ENCODE measurements around the gene HSPB6.

Gene HSPB6

DNA sequence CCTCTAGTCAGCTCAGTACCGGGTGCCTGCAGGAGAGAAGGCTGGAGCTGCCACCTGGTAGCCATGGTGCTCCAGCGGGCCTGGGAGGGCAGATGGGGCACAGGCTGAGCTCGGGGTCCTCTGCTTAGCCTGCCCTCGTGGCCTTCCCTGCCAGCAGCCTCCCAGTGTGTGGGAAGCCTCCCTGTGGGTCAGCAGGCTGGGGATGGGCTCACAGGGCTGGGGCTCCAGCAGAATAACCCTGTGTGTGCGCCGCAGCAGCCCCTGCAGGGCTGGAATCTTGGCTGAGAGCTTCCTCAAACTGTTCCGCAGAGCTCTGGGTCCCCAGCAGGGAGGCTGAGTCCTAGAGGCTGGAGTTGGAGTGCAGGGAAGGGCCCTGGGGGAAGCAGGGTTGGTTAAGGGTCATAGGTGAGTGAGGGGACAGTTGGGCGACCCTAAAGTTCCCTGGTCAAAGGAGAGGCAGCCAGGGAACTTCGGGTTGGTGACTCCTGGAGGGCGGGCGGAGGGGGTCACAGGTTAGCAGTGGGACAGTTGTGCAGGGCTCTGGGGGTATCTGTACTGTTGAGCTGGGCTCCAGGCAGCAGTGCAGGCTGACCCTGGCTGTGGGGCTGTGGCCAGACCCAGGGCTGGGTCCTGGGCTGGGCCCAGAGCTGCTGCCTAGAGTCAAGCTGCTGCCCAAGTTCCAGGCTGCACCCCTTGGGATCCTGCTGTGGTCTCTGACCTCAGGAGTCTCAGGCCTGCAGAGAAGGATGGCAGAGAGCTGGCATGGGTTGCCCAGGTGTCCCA lies 32.6 kb upstream of the HSPB6 start:
- Histone ChIP-seq H2AFZ (ENCODE audit: low read length) (no peak overlapping the region), H3K36me3 (ENCODE audit: insufficient read depth, low read length) (no peaks in the 10 kb centered on the region; the same call in 1 of the 2 replicates), H3K27me3 (ENCODE audit: insufficient read depth, low read length, poor library complexity, severe bottlenecking) (no peaks in the 10 kb centered on the region), H3K9me3 (ENCODE audit: insufficient read depth, low read depth, low read length) (no peaks in the 10 kb centered on the region), H3K9ac (ENCODE audit: low read depth, low read length, poor library complexity, severe bottlenecking) (no peak overlapping the region), H3K4me3 (ENCODE audit: low read length, poor library complexity, severe bottlenecking) (no peak overlapping the region), H3K4me1 (ENCODE audit: insufficient read depth, low read length, poor library complexity, severe bottlenecking) (no peaks in the 10 kb centered on the region), H3K79me2 (ENCODE audit: insufficient read depth, low read length) (no peaks in the 10 kb centered on the region), H4K20me1 (ENCODE audit: insufficient read depth, low read length, poor library complexity, severe bottlenecking) (peaks cover 3% of the 10 kb centered on the region), H3K4me2 (ENCODE audit: low read depth, low read length, poor library complexity, severe bottlenecking) (no peak overlapping the region), H3K9me2 (replicated peaks; ENCODE audit: low read depth, low read length) (no peaks in the 10 kb centered on the region), H3F3A (ENCODE audit: low read depth) (no peaks in the 10 kb centered on the region)
- TF ChIP-seq EZH2phosphoT487 (IDR thresholded peaks at IDR 0.05; ENCODE audit: borderline replicate concordance): no peak
- TF ChIP-seq, protein P1, sequence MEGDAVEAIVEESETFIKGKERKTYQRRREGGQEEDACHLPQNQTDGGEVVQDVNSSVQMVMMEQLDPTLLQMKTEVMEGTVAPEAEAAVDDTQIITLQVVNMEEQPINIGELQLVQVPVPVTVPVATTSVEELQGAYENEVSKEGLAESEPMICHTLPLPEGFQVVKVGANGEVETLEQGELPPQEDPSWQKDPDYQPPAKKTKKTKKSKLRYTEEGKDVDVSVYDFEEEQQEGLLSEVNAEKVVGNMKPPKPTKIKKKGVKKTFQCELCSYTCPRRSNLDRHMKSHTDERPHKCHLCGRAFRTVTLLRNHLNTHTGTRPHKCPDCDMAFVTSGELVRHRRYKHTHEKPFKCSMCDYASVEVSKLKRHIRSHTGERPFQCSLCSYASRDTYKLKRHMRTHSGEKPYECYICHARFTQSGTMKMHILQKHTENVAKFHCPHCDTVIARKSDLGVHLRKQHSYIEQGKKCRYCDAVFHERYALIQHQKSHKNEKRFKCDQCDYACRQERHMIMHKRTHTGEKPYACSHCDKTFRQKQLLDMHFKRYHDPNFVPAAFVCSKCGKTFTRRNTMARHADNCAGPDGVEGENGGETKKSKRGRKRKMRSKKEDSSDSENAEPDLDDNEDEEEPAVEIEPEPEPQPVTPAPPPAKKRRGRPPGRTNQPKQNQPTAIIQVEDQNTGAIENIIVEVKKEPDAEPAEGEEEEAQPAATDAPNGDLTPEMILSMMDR (conservative IDR thresholded peaks at IDR 0.05; ENCODE audit: low read length): no peak

DNA sequence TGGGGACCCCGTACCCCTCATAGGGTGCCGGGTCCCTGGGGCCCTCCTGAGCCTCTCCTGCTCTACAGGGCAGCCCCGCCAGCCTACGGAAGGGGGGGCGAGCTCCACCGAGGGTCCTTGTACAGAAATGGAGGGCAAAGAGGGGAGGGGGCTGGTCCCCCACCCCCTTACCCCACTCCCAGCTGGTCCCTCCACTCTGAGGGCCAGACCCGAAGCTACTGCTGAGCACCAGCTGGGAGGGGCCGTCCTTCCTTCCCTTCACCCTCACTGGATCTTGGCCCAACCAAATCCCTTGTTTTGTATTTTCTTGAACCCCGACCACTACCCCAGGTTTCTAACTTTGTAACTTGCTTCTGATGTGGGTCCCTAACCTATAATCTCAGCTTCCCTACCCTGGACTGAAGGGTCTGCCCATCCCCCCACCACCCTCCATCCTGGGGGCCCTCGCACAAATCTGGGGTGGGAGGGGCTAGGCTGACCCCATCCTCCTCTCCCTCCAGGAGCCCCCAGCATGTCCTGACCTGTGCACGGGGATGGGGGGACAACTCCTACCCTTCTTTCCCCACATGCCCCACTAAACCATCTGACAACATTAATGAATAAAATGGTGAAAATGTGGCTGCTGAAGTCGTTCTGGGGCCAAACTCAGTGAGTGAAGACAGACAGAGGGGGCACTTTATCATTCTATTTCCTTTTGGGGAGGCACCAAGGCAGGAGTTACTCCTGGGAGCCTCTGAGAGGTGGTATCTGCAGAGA lies 31.6 kb upstream of the HSPB6 start:
- Histone ChIP-seq H3K9me3 (ENCODE audit: insufficient read depth, low read depth, low read length) (no peaks in the 10 kb centered on the region), H3K27me3 (ENCODE audit: insufficient read depth, low read length, poor library complexity, severe bottlenecking) (no peaks in the 10 kb centered on the region), H2AFZ (ENCODE audit: low read length) (no peak overlapping the region), H3K9ac (ENCODE audit: low read depth, low read length, poor library complexity, severe bottlenecking) (no peak overlapping the region), H3F3A (ENCODE audit: low read depth) (no peaks in the 10 kb centered on the region), H3K4me2 (ENCODE audit: low read depth, low read length, poor library complexity, severe bottlenecking) (no peak overlapping the region), H3K79me2 (ENCODE audit: insufficient read depth, low read length) (no peaks in the 10 kb centered on the region), H3K36me3 (ENCODE audit: insufficient read depth, low read length) (no peaks in the 10 kb centered on the region; the same call in 1 of the 2 replicates), H4K20me1 (ENCODE audit: insufficient read depth, low read length, poor library complexity, severe bottlenecking) (peaks cover 3% of the 10 kb centered on the region), H3K4me3 (ENCODE audit: low read length, poor library complexity, severe bottlenecking) (no peak overlapping the region), H3K4me1 (ENCODE audit: insufficient read depth, low read length, poor library complexity, severe bottlenecking) (no peaks in the 10 kb centered on the region), H3K9me2 (replicated peaks; ENCODE audit: low read depth, low read length) (no peaks in the 10 kb centered on the region)
- TF ChIP-seq, protein P1 (conservative IDR thresholded peaks at IDR 0.05; ENCODE audit: low read length): no peak
- no peak for TF ChIP-seq EZH2phosphoT487 (IDR thresholded peaks at IDR 0.05; ENCODE audit: borderline replicate concordance)

DNA sequence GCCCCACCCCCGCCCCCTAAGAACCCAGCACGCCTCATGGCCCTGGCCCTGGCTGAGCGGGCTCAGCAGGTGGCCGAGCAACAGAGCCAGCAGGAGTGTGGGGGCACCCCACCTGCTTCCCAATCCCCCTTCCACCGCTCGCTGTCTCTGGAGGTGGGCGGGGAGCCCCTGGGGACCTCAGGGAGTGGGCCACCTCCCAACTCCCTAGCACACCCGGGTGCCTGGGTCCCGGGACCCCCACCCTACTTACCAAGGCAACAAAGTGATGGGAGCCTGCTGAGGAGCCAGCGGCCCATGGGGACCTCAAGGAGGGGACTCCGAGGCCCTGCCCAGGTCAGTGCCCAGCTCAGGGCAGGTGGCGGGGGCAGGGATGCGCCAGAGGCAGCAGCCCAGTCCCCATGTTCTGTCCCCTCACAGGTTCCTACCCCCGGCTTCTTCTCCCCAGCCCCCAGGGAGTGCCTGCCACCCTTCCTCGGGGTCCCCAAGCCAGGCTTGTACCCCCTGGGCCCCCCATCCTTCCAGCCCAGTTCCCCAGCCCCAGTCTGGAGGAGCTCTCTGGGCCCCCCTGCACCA lies 30.5 kb upstream of the HSPB6 start:
- Histone ChIP-seq H3K4me3 (ENCODE audit: low read length, poor library complexity, severe bottlenecking) (no peak overlapping the region), H3K27me3 (ENCODE audit: insufficient read depth, low read length, poor library complexity, severe bottlenecking) (no peaks in the 10 kb centered on the region), H3F3A (ENCODE audit: low read depth) (no peaks in the 10 kb centered on the region), H3K4me2 (ENCODE audit: low read depth, low read length, poor library complexity, severe bottlenecking) (no peak overlapping the region), H3K36me3 (ENCODE audit: insufficient read depth, low read length) (peaks cover 5% of the 10 kb centered on the region; the same call in 1 of the 2 replicates), H3K4me1 (ENCODE audit: insufficient read depth, low read length, poor library complexity, severe bottlenecking) (no peaks in the 10 kb centered on the region), H4K20me1 (ENCODE audit: insufficient read depth, low read length, poor library complexity, severe bottlenecking) (peaks cover 3% of the 10 kb centered on the region), H3K9ac (ENCODE audit: low read depth, low read length, poor library complexity, severe bottlenecking) (no peak overlapping the region), H3K9me2 (replicated peaks; ENCODE audit: low read depth, low read length) (no peaks in the 10 kb centered on the region), H2AFZ (ENCODE audit: low read length) (no peak overlapping the region), H3K79me2 (ENCODE audit: insufficient read depth, low read length) (no peaks in the 10 kb centered on the region), H3K9me3 (ENCODE audit: insufficient read depth, low read depth, low read length) (no peaks in the 10 kb centered on the region)
- TF ChIP-seq EZH2phosphoT487 (IDR thresholded peaks at IDR 0.05; ENCODE audit: borderline replicate concordance): no peak
- TF ChIP-seq, protein P1 (conservative IDR thresholded peaks at IDR 0.05; ENCODE audit: low read length): no peak
